HepG2 (cell line): ENCODE measurements around the gene RESP18. TPM values are rescaled to one million over a fixed set of nuclear protein-coding genes. Genes with fewer than 3 reads are reported as not detected.
A peak's percentile ranks its signal among the peaks of the same experiment; 100 is the strongest.

Source experiments
- ATF7 ChIP-seq, 2 experiments: fragments of 450-650 bp in 1 of 2; sonication (generic) in 1 of 2; formaldehyde crosslinking in 1 of 2; IDR thresholded peaks; 2 replicates each; pipeline versions ENCODE4 v1.4.0 to v1.6.1; 2016 to 2020; ENCODE audit warnings: antibody characterized with exemption in 1 of 2, mild to moderate bottlenecking in 1 of 2, missing genetic modification reagents in 1 of 2
- DPF2 ChIP-seq: sonication (generic); formaldehyde crosslinking; IDR thresholded peaks from 2 replicates; pipeline ENCODE4 v1.4.0; 2020; ENCODE audit warnings: mild to moderate bottlenecking, low read depth, missing genetic modification reagents, borderline replicate concordance
- ESRRA ChIP-seq: sonication (generic); formaldehyde crosslinking; IDR thresholded peaks from 2 replicates; pipeline ENCODE4 v1.5.1; 2020; ENCODE audit warnings: mild to moderate bottlenecking, low read depth, missing genetic modification reagents
- HNRNPL ChIP-seq: fragments of 200-400 bp; formaldehyde crosslinking; IDR thresholded peaks from 2 replicates; pipeline ENCODE4 v1.6.1; 2017; ENCODE audit warnings: mild to moderate bottlenecking, low read depth, low read length
- HNRNPLL ChIP-seq: fragments of 200-400 bp; formaldehyde crosslinking; IDR thresholded peaks from 2 replicates; pipeline ENCODE4 v1.6.1; 2017; ENCODE audit warnings: mild to moderate bottlenecking, low read depth, low read length; ENCODE audit not compliant: poor library complexity, severe bottlenecking
- HOXA9 ChIP-seq: sonication (generic); formaldehyde crosslinking; IDR thresholded peaks from 2 replicates; pipeline ENCODE4 v1.8.1; 2022; ENCODE audit warnings: missing genetic modification reagents, mild to moderate bottlenecking, moderate library complexity, borderline replicate concordance
- KLF16 ChIP-seq, 2 experiments: sonication (generic) in 1 of 2; formaldehyde crosslinking in 1 of 2; IDR thresholded peaks; 2 replicates each; pipeline versions ENCODE4 v1.6.1 to v1.8.0; 2016 to 2023; ENCODE audit warnings: missing genetic modification reagents in 2 of 2, missing compliant biosample characterization in 1 of 2
- KMT2A ChIP-seq: sonication (generic); formaldehyde crosslinking; IDR thresholded peaks from 2 replicates; pipeline ENCODE4 v1.4.0; 2020; ENCODE audit warnings: missing genetic modification reagents
- MBNL3 ChIP-seq: fragments of 250-450 bp; sonication (Bioruptor Pico); conservative IDR thresholded peaks from 2 replicates; pipeline ENCODE4 v1.8.0; 2022; ENCODE audit warnings: mild to moderate bottlenecking, inconsistent platforms
- MLLT10 ChIP-seq: sonication (generic); formaldehyde crosslinking; IDR thresholded peaks from 2 replicates; pipeline ENCODE4 v1.4.0; 2020; ENCODE audit warnings: missing genetic modification reagents
- RCOR2 ChIP-seq: IDR thresholded peaks from 2 replicates; pipeline ENCODE4 v1.6.1; 2016; ENCODE audit warnings: missing biosample characterization, missing genetic modification reagents
- RFX3 ChIP-seq: IDR thresholded peaks from 2 replicates; pipeline ENCODE4 v1.6.1; 2016; ENCODE audit warnings: missing biosample characterization, missing genetic modification reagents
- SIX1 ChIP-seq: sonication (generic); formaldehyde crosslinking; IDR thresholded peaks from 2 replicates; pipeline ENCODE4 v1.4.0; 2020; ENCODE audit warnings: missing genetic modification reagents, borderline replicate concordance
- TAF15 ChIP-seq: fragments of 200-400 bp; formaldehyde crosslinking; IDR thresholded peaks from one replicate; pipeline ENCODE4 v1.6.1; 2018; ENCODE audit warnings: mild to moderate bottlenecking, low read depth, low read length; ENCODE audit not compliant: poor library complexity, severe bottlenecking
- ZEB1 ChIP-seq: IDR thresholded peaks from 2 replicates; pipeline ENCODE4 v1.6.1; 2012; ENCODE audit warnings: mild to moderate bottlenecking, low read depth, inconsistent platforms; ENCODE audit not compliant: insufficient replicate concordance
- ZNF337 ChIP-seq: sonication (generic); formaldehyde crosslinking; IDR thresholded peaks from 2 replicates; pipeline ENCODE4 v1.5.1; 2020; ENCODE audit warnings: missing genetic modification reagents, low read depth, mild to moderate bottlenecking, borderline replicate concordance
- ZNF446 ChIP-seq: sonication (generic); formaldehyde crosslinking; IDR thresholded peaks from 2 replicates; pipeline ENCODE4 v1.5.0; 2020; ENCODE audit warnings: mild to moderate bottlenecking, missing genetic modification reagents
- ZNF530 ChIP-seq: sonication (generic); formaldehyde crosslinking; IDR thresholded peaks from 2 replicates; pipeline ENCODE4 v1.5.0; 2020; ENCODE audit warnings: low read depth, mild to moderate bottlenecking, missing genetic modification reagents
- ZNF563 ChIP-seq: sonication (generic); formaldehyde crosslinking; IDR thresholded peaks from 2 replicates; pipeline ENCODE4 v1.8.0; 2022; ENCODE audit warnings: mild to moderate bottlenecking, moderate library complexity, missing genetic modification reagents
- ZNF850 ChIP-seq: sonication (generic); formaldehyde crosslinking; conservative IDR thresholded peaks from 2 replicates; pipeline ENCODE4 v1.9.0; 2021; ENCODE audit warnings: mild to moderate bottlenecking, missing genetic modification reagents
- polyA plus RNA-seq, 8 experiments: library from polyadenylated mRNA; depleted of rRNA in 3 of 8; stranded (reverse) in 7 of 8; unstranded in 1 of 8; fragments of >200 nt; fragmentation: Illumina TruSeq in 4 of 8; extraction: Trizol in 4 of 8; gene quantifications; 2 replicates each; pipeline versions ENCODE4 v1.2.1 to v1.2.3, GENCODE V29; 2011 to 2016; ENCODE audit warnings: low read depth in 4 of 8, missing spikeins in 1 of 8, mixed read lengths in 1 of 8; ENCODE audit not compliant: insufficient read depth in 1 of 8
- total RNA-seq, 5 experiments: library from RNA; depleted of rRNA; stranded (reverse); fragments of >200 nt; fragmentation: Illumina TruSeq; extraction: Trizol; gene quantifications; 2 replicates each; pipeline ENCODE4 v1.2.3, GENCODE V29; 2016; ENCODE audit warnings: low read depth in 1 of 5
- TF ChIP-seq, protein P1 (sequence below): sonication (generic); formaldehyde crosslinking; IDR thresholded peaks from 2 replicates; pipeline ENCODE4 v1.4.0; 2020; ENCODE audit warnings: missing genetic modification reagents
- TF ChIP-seq, protein P2 (sequence below): sonication (generic); formaldehyde crosslinking; IDR thresholded peaks from 2 replicates; pipeline ENCODE4 v1.5.0; 2020; ENCODE audit warnings: mild to moderate bottlenecking, missing genetic modification reagents, borderline replicate concordance
- TF ChIP-seq, protein P3 (sequence below): sonication (generic); formaldehyde crosslinking; IDR thresholded peaks from 2 replicates; pipeline ENCODE4 v1.8.0; 2022; ENCODE audit warnings: missing genetic modification reagents, mild to moderate bottlenecking, borderline replicate concordance
- TF ChIP-seq, protein P4 (sequence below): fragments of 450-650 bp; IDR thresholded peaks from 2 replicates; pipeline ENCODE4 v1.6.1; 2017

Gene RESP18
- total and polyA plus RNA-seq, 2 of the 13 experiments (the other 11 are each of a cell fraction or from before 2014, with no cell fraction given): not detected

DNA sequence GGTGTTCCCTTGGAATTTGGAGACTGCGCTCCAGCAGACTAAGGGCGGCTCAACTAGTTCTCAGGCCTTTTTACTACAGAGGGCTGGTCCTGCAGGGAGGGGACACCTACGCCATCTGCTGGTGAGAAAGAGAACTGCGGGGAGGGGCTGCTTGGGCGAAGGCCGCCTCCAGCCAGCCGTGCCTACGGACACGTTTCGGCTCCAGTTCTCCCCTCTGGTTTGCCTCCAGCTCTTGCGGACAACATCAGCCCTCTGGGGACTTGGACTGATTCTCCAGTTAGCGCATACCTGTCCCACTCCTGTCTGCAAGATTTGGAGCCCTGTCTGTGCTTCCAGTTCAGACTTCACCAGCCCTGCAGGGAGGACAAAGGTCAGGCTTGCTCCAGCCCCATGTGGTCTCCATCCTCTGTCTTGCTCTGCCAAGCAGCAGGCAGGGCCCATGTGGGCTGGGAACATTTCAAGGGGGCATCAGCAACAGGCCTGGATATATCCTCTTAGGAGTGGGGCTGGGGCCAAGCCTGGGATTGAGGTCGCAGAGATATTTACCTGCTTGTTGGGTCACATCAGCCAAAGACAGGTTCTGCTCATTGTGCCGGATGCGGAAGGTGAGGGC, 33.7 kb downstream of the RESP18 start (continued):
- TF ChIP-seq HNRNPL (no peak), ATF7 (IDR thresholded peaks at IDR 0.05) (no peak), ATF7 (CRISPR knock-in tag; IDR thresholded peaks at IDR 0.05) (0 out of 2 replicates have a peak, but pooled peaks have one; percentile 26), ZNF563 (CRISPR knock-in tag) (no peak), ZNF530 (no peak), ZNF337 (CRISPR knock-in tag) (0 out of 2 replicates have a peak, but pooled peaks have one; percentile 29), DPF2 (CRISPR knock-in tag) (no peak), RCOR2 (no peak), KLF16 (CRISPR knock-in tag; IDR thresholded peaks at IDR 0.05) (no peak; a peak in 1 of 4 replicates), TAF15 (no peak), SIX1 (CRISPR knock-in tag) (no peak), ZNF850 (CRISPR knock-in tag) (no peak), ZNF446 (CRISPR knock-in tag) (no peak), HOXA9 (CRISPR knock-in tag) (no peak), MBNL3 (no peak), ZEB1 (no peak), RFX3 (CRISPR knock-in tag) (no peak), ESRRA (0 out of 2 replicates have a peak, but pooled peaks have one; percentile 22), HNRNPLL (no peak), MLLT10 (CRISPR knock-in tag) (no peak), KMT2A (CRISPR knock-in tag) (no peak)
- TF ChIP-seq, protein P1, sequence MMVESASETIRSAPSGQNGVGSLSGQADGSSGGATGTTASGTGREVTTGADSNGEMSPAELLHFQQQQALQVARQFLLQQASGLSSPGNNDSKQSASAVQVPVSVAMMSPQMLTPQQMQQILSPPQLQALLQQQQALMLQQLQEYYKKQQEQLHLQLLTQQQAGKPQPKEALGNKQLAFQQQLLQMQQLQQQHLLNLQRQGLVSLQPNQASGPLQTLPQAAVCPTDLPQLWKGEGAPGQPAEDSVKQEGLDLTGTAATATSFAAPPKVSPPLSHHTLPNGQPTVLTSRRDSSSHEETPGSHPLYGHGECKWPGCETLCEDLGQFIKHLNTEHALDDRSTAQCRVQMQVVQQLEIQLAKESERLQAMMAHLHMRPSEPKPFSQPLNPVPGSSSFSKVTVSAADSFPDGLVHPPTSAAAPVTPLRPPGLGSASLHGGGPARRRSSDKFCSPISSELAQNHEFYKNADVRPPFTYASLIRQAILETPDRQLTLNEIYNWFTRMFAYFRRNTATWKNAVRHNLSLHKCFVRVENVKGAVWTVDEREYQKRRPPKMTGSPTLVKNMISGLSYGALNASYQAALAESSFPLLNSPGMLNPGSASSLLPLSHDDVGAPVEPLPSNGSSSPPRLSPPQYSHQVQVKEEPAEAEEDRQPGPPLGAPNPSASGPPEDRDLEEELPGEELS (CRISPR knock-in tag): no peak
- TF ChIP-seq, protein P2, sequence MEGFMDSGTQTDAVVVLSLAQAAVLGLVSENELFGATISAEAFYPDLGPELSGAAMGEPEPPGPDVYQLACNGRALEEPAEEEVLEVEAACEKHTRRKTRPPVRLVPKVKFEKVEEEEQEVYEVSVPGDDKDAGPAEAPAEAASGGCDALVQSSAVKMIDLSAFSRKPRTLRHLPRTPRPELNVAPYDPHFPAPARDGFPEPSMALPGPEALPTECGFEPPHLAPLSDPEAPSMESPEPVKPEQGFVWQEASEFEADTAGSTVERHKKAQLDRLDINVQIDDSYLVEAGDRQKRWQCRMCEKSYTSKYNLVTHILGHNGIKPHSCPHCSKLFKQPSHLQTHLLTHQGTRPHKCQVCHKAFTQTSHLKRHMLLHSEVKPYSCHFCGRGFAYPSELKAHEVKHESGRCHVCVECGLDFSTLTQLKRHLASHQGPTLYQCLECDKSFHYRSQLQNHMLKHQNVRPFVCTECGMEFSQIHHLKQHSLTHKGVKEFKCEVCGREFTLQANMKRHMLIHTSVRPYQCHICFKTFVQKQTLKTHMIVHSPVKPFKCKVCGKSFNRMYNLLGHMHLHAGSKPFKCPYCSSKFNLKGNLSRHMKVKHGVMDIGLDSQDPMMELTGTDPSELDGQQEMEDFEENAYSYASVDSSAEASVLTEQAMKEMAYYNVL: no peak
- TF ChIP-seq, protein P3, sequence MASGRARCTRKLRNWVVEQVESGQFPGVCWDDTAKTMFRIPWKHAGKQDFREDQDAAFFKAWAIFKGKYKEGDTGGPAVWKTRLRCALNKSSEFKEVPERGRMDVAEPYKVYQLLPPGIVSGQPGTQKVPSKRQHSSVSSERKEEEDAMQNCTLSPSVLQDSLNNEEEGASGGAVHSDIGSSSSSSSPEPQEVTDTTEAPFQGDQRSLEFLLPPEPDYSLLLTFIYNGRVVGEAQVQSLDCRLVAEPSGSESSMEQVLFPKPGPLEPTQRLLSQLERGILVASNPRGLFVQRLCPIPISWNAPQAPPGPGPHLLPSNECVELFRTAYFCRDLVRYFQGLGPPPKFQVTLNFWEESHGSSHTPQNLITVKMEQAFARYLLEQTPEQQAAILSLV (CRISPR knock-in tag): peak; percentile 74; the same call in 1 of the 2 replicates
- TF ChIP-seq, protein P4, sequence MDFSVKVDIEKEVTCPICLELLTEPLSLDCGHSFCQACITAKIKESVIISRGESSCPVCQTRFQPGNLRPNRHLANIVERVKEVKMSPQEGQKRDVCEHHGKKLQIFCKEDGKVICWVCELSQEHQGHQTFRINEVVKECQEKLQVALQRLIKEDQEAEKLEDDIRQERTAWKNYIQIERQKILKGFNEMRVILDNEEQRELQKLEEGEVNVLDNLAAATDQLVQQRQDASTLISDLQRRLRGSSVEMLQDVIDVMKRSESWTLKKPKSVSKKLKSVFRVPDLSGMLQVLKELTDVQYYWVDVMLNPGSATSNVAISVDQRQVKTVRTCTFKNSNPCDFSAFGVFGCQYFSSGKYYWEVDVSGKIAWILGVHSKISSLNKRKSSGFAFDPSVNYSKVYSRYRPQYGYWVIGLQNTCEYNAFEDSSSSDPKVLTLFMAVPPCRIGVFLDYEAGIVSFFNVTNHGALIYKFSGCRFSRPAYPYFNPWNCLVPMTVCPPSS: no peak
